GM12801 (cell line): Measurements from ENCODE around the gene FSD2.

ENCODE experiments used
- TF ChIP-seq, protein P1 (sequence below): IDR thresholded peaks from one replicate; pipeline ENCODE4 v1.5.1; 2011; ENCODE audit warnings: control low read depth; ENCODE audit not compliant: insufficient read length; ENCODE audit errors: extremely low read depth

The FSD2 gene

DNA sequence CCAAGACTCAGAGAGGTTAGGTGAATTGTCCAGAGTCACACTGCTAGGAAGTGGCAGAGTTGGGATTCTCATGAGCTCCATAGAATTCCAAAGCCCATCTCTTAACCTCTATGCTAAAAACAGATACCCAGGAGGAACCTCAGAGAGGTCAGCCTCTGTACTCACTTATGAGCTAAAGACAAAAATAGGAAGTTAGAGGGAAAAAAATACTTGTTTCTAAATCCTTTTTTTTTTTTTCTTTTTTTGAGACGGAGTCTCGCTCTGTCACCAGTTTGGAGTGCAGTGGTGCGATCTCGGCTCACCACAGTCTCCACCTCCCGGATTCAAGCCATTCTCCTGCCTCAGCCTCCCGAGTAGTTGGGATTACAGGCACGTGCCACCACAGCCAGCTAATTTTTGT is 31.4 kb downstream of the FSD2 start:
- TF ChIP-seq, protein P1, sequence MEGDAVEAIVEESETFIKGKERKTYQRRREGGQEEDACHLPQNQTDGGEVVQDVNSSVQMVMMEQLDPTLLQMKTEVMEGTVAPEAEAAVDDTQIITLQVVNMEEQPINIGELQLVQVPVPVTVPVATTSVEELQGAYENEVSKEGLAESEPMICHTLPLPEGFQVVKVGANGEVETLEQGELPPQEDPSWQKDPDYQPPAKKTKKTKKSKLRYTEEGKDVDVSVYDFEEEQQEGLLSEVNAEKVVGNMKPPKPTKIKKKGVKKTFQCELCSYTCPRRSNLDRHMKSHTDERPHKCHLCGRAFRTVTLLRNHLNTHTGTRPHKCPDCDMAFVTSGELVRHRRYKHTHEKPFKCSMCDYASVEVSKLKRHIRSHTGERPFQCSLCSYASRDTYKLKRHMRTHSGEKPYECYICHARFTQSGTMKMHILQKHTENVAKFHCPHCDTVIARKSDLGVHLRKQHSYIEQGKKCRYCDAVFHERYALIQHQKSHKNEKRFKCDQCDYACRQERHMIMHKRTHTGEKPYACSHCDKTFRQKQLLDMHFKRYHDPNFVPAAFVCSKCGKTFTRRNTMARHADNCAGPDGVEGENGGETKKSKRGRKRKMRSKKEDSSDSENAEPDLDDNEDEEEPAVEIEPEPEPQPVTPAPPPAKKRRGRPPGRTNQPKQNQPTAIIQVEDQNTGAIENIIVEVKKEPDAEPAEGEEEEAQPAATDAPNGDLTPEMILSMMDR: no peak

DNA sequence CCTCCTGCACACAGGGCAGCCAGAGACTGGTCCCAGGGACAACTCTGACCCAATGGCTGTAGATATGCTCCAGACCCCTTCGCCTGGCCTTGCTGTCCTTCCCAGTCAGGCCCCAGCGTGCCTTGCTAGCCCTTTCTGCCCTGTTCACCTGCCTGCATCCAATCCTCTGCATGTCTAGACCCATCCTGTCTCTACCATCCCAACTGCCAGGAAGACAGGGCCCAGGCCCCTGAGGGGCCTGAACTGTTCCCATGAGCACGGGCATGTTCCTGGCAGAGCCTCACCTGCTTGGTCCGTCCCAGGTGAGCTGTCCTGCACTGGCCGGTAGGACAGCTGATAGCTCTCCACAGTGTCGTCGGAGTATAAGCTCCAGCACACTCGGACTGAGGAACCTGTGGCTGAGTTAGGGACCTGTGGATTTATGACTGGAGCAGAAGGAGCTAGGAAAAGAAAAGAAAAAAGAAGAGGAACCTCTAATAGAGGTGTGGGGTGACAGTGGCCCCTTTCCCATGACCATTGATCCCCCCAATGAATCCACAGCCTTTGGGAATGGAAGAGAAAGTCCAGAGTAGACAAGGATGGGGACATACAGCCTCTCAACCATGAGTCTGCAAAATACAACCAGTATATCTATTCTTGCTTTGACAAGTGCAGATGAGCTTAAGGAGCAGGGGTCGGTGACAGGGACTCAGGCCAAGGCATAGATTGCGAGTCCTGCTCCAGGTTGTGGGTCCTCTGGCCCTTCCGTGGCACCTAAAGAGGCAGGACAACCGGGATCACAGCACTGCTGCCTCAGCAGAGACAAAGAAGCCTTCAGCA is 33.9 kb downstream of the FSD2 start:
- TF ChIP-seq, protein P1: no peak

DNA sequence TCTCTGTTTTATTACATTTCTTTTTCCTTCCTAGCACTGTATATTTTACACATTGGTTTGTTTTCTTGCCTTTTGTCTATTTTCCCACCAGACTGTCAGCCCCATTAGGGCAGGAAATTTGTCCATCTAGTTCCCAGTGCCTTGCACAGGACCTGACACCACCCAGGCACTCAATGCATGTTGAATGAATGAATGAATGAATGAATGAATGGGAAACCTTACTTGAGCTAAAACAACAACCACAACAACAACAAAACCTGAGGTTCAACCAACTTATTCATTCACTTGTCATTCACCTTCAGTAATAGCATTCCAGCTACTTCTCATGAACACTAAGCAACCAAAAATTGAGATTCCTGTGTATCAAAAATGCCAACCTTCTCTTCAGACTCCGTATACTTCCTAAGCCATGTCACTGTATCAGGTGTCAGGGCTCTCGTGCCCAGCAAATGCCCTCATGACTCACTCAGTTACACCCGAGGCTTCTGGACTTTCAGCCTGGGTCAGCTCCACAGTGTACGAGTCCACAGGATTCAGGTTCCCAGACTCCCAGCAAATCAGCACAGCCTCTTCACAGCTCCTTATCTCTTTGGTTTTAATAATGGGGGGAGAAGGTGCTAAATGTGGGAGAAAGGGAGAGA is 37.3 kb downstream of the FSD2 start:
- TF ChIP-seq, protein P1: no peak

DNA sequence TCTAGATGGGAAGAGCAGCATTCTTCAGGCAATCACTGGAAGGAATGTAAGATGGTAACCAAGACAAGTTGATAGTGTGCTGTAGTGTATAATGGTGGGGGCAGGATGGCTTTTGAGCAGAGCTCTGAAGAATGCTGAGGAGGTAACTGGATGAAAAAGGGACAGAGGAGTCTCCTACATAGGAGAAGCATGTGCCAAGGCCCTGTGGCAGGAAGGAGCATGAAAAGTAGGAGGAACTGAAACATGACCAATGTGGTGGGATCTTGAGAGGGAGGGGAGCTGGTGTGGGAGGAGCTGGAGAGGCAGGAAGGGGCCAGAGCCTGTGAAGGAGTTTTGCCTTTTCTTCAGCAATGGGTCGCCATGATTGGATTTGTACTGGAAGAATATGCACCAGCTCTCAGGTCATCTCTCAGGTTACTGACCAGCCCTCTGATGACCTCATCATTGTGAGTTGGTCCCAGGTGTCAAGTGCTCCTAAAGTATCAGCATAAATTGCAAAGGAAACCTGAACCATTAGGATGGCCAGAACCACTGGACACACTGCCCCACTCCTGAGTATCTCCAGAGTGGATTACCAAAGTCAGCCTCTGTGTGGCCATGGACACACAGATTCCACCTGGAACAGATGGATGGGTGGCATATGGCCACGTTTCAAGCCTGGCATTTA is 38.6 kb downstream of the FSD2 start:
- TF ChIP-seq, protein P1: no peak

DNA sequence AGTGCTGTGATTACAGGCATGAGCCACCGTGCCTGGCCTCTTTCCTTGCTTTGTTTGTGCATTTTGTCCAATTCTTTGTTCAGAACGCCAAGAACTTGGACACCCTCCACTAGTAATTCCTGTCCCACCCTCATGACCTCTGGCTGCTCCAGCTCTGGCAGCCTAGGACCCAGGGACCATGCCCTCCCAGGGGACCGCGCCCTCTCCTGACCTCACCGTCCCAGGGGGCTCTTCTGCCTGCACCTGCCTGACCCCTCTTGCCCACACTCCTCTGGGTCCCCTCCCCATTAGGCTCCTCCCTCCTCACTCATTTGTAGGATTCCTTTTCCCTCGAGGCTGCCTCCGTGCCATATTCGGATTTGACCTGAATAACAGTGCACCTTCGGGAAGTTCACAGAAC is 41.1 kb downstream of the FSD2 start:
- TF ChIP-seq, protein P1: no peak

DNA sequence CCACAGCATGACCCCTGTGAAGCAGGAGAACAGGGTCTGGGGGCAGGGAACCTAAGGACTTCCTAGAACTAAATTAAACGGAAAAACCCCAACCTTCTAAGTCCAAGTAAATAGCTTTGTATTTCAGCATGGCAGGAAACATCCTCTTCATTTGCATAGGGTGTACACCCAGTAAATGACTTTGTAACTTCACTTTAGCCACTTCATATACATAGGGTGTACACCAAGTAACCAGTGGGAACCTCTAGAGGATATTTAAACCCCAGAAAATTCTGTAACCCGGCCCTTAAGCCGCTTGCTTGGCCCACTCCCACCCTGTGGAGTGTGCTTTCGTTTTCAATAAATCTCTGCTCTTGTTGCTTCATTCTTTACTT is 41.8 kb downstream of the FSD2 start:
- TF ChIP-seq, protein P1: no peak

DNA sequence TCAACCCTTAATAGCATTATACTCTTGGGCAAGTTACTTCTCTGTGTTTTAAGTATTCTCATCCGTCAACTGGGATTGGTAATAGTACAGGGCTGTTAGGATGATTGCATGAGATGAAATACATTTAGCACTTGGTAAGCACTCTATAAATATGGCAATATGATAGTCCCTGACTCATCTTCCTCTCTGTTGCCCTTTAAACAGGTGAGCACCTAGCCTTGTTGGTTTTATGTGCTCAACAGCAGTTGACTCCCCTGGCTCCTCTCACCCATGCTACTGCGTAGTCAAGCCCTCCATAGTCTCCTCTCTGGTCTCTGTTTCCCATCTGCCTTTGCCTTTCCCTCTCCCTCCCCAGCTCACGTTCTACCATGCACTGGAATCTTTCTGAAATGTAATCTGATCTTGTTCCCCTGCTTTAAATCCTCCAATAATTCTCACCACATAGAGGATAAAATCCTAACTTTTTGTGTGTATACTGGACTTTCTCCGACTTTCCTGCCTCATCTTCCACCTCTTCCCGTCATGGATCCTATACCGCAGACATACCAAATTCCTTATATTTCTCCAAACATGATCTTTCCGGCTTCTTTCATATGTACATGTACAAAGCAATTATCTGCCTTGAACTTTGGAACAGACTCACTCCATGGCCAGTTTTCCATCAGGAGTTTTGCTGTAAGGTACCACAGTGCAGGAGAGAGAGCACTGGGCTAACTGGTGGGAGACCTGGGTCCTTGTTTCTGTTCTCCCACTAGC is 42.3 kb downstream of the FSD2 start:
- TF ChIP-seq, protein P1: no peak
